Transverse colon (tissue), 4 donors: ENCODE measurements around the gene SYCP2. TPM values are rescaled to one million over a fixed set of nuclear protein-coding genes. Genes with fewer than 3 reads are reported as not detected.

ENCODE experiments used
- DNase-seq: peaks from one replicate; pipeline ENCODE4 v3.0.0-alpha.2; 2019
- H3K27ac ChIP-seq, 4 donors: fragments of 200-600 bp; sonication (generic); 2 replicates each; pipeline ENCODE4 v1.5.1; 2016 to 2018; ENCODE audit warnings: inconsistent platforms in 4 of 4
- H3K27me3 ChIP-seq: fragments of 200-600 bp; sonication (generic); 2 replicates; pipeline ENCODE4 v1.5.1; 2017; ENCODE audit warnings: inconsistent platforms
- H3K36me3 ChIP-seq, 4 donors: fragments of 200-600 bp; sonication (generic); 2 replicates each; pipeline ENCODE4 v1.5.1; 2017 to 2019; ENCODE audit warnings: inconsistent platforms in 4 of 4
- H3K4me1 ChIP-seq, 4 donors: fragments of 200-600 bp; sonication (generic); 2 replicates each; pipeline ENCODE4 v1.5.1; 2017 to 2020; ENCODE audit warnings: inconsistent platforms in 4 of 4
- H3K4me3 ChIP-seq, 4 donors: fragments of 200-600 bp; sonication (generic); 1 replicate in 1 of 4; 2 replicates in 3 of 4; pipeline versions ENCODE4 v1.5.1 to v1.6.1; 2017 to 2019; ENCODE audit warnings: inconsistent platforms in 4 of 4
- H3K9me3 ChIP-seq, 2 donors: fragments of 200-600 bp; sonication (generic); 2 replicates each; pipeline ENCODE4 v1.5.1; 2017 to 2019; ENCODE audit warnings: inconsistent platforms in 2 of 2
- EP300 ChIP-seq: sonication (generic); formaldehyde crosslinking; IDR thresholded peaks from one replicate; pipeline ENCODE4 v1.6.1; 2017; ENCODE audit warnings: antibody characterized with exemption, low read depth
- POLR2A ChIP-seq: fragments of 450-650 bp; IDR thresholded peaks from one replicate; pipeline ENCODE4 v1.6.1; 2016; ENCODE audit warnings: antibody characterized with exemption, mild to moderate bottlenecking, moderate library complexity
- POLR2AphosphoS5 ChIP-seq, 3 donors: sonication (generic); formaldehyde crosslinking; IDR thresholded peaks; one replicate each; pipeline ENCODE4 v1.6.1; 2016; ENCODE audit warnings: antibody characterized with exemption in 3 of 3
- WGBS, 2 donors: methylation state at CpG; one replicate each; pipeline ENCODE4 v1.1.5; 2018; ENCODE audit warnings: low coverage in 1 of 2; 5-methylcytosine and 5-hydroxymethylcytosine counted together
- in situ Hi-C, 4 donors: fragments of 200-750 bp; cut with MboI; loops; one replicate each; pipeline versions ENCODE4 v1.15.0 to v1.15.1; 2017; ENCODE audit warnings: low sequenced_read_pairs in 3 of 4, low pct_ligation_motif_present in 1 of 4, low pct_unique_long_range_greater_than_20kb in 1 of 4
- intact Hi-C: fragments of 100-400 bp; cut with DNase I; formaldehyde crosslinking; loops from one replicate; pipeline ENCODE4 v1.15.1; 2023; ENCODE audit warnings: low total_unique reads
- total RNA-seq, 4 donors: library from RNA; depleted of rRNA; stranded (reverse); fragments of >200 nt; gene quantifications; one replicate each; pipeline ENCODE4 v1.1.0, GENCODE V29; 2016
- TF ChIP-seq, protein P1 (sequence below), 5 experiments: fragments of 200-600 bp in 3 of 5; fragments of 450-650 bp in 2 of 5; sonication (generic) in 3 of 5; IDR thresholded peaks; 1 replicate in 2 of 5; 2 replicates in 3 of 5; pipeline ENCODE4 v1.5.1; 2016 to 2017; ENCODE audit warnings: antibody characterized with exemption in 5 of 5, inconsistent platforms in 3 of 5, mild to moderate bottlenecking in 2 of 5, moderate library complexity in 1 of 5

SYCP2 gene
- total RNA-seq, 4 donors from 2014 or later: 0.82 to 1.1 TPM; not detected in 2

GRCh38 chr20:59821201-59821600 is 112.2 kb downstream of the SYCP2 start:
- no peak for DNase-seq
- H3K4me3 ChIP-seq: no peak overlapping the region
- H3K36me3 ChIP-seq: no peaks in the 10 kb centered on the region
- intact Hi-C loops: no loop called here
- H3K9me3 ChIP-seq: no peaks in the 10 kb centered on the region
- no peak overlapping the region for H3K27ac ChIP-seq
- in situ Hi-C loops: no loop called here
- TF ChIP-seq, protein P1, sequence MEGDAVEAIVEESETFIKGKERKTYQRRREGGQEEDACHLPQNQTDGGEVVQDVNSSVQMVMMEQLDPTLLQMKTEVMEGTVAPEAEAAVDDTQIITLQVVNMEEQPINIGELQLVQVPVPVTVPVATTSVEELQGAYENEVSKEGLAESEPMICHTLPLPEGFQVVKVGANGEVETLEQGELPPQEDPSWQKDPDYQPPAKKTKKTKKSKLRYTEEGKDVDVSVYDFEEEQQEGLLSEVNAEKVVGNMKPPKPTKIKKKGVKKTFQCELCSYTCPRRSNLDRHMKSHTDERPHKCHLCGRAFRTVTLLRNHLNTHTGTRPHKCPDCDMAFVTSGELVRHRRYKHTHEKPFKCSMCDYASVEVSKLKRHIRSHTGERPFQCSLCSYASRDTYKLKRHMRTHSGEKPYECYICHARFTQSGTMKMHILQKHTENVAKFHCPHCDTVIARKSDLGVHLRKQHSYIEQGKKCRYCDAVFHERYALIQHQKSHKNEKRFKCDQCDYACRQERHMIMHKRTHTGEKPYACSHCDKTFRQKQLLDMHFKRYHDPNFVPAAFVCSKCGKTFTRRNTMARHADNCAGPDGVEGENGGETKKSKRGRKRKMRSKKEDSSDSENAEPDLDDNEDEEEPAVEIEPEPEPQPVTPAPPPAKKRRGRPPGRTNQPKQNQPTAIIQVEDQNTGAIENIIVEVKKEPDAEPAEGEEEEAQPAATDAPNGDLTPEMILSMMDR (IDR thresholded peaks at IDR 0.05): no peak
- TF ChIP-seq POLR2AphosphoS5 (IDR thresholded peaks at IDR 0.05) (no peak), POLR2A (no peak), EP300 (no peak)
- no peaks in the 10 kb centered on the region for H3K27me3 ChIP-seq
- 80 to 83% methylated on average over 1 to 7 of the region's 7 CpGs for WGBS, 2 donors
- peaks cover 0 to 9% (median 4%) of the 10 kb centered on the region in 4 donors for H3K4me1 ChIP-seq

- 57% methylated on average over 11 of the region's 11 CpGs; no CpG with 5 or more reads in 1 of the 2 donors for WGBS, 2 donors
- Histone ChIP-seq H3K4me1 (peaks cover 0 to 2% (median 0%) of the 10 kb centered on the region in 4 donors), H3K27me3 (no peaks in the 10 kb centered on the region), H3K9me3 (no peaks in the 10 kb centered on the region), H3K4me3 (no peak overlapping the region), H3K27ac (no peak overlapping the region), H3K36me3 (no peaks in the 10 kb centered on the region)
- in situ Hi-C loops (no loop called here), intact Hi-C loops (no loop called here)
- TF ChIP-seq, protein P1 (IDR thresholded peaks at IDR 0.05): no peak
- TF ChIP-seq POLR2A (no peak), EP300 (no peak), POLR2AphosphoS5 (IDR thresholded peaks at IDR 0.05) (peak in 1 of 3 donors; percentile 15)
- DNase-seq: no peak
Measured at GRCh38 chr20:59820204-59821041, 113.0 kb downstream of the SYCP2 start.

- intact Hi-C loops: no loop called here
- 90 to 100% methylated on average over 7 to 20 of the region's 20 CpGs for WGBS, 2 donors
Measured at GRCh38 chr20:59819496-59820203, 113.8 kb downstream of the SYCP2 start.

DNA sequence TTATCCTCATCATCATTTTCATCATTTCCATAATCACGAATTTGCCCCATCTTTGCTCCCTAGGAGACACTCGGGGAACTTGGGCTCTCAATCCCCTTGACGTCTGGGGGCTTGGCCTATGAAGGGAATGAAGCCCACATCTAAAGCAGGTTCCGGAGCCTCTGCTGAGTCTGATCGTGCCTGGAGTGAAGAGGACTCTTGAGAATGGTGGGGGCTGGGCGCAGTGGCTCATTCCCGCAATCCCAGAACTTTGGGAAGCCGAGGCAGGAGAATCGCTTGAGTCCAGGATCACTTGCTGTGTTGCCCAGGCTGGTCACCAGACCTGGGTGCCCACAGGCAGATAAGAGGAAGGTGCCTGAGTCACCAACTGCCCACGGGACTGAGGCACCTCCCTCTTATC is 114.5 kb downstream of the SYCP2 start:
- 89% methylated on average over 10 of the region's 10 CpGs; no CpG with 5 or more reads in 1 of the 2 donors for WGBS, 2 donors
- H3K36me3 ChIP-seq: no peaks in the 10 kb centered on the region
- H3K4me1 ChIP-seq: no peaks in the 10 kb centered on the region
- H3K9me3 ChIP-seq: no peaks in the 10 kb centered on the region
- no peak overlapping the region for H3K4me3 ChIP-seq
- no peak overlapping the region for H3K27ac ChIP-seq
- DNase-seq: no peak
- intact Hi-C loops: no loop called here
- in situ Hi-C loops: no loop called here
- no peaks in the 10 kb centered on the region for H3K27me3 ChIP-seq
- TF ChIP-seq, protein P1 (IDR thresholded peaks at IDR 0.05): no peak
- TF ChIP-seq POLR2AphosphoS5 (IDR thresholded peaks at IDR 0.05): no peak
- no peak for TF ChIP-seq EP300
- no peak for TF ChIP-seq POLR2A

More at GRCh38 chr20:59819496-59820203, 113.8 kb downstream of the SYCP2 start:
- Histone ChIP-seq H3K4me3 (no peak overlapping the region), H3K4me1 (no peaks in the 10 kb centered on the region), H3K36me3 (no peaks in the 10 kb centered on the region), H3K27me3 (no peaks in the 10 kb centered on the region), H3K27ac (no peak overlapping the region), H3K9me3 (no peaks in the 10 kb centered on the region)
- DNase-seq: no peak
- TF ChIP-seq POLR2A: no peak
- TF ChIP-seq, protein P1 (IDR thresholded peaks at IDR 0.05): no peak
- in situ Hi-C loops: no loop called here
